IMR-90 (cell line): ENCODE data around the gene SMARCAD1. TPM values are rescaled to one million over a fixed set of nuclear protein-coding genes. Genes with fewer than 3 reads are reported as not detected.

Experiments
- ATAC-seq: fragments of 200-7000 bp; cut with Tn5 transposase; 2 replicates; pipeline ENCODE4 v1.9.1; 2020; ENCODE audit warnings: low read depth, mild to moderate bottlenecking, moderate library complexity
- BruUV-seq: library from RNA; stranded (reverse); fragments of 400-500 nt; replicated peaks from 2 replicates; lab custom pipeline; 2021; lab: Mats Ljungman, UMichigan
- CTCF ChIA-PET: fragments of 300-600 bp; formaldehyde crosslinking; extraction: SDS; loops from one replicate; lab custom pipeline; 2021; ENCODE audit warnings: antibody characterized with exemption; lab: Yijun Ruan, JAX
- POLR2A ChIA-PET: fragments of 300-600 bp; sonication (Branson Sonifier 250); formaldehyde crosslinking; loops from one replicate; lab custom pipeline; 2022; ENCODE audit warnings: antibody characterized with exemption; ENCODE audit not compliant: unreplicated experiment; lab: Charles Lee
- DNase-seq: peaks from one replicate; pipeline ENCODE4 v3.0.0; 2013
- H2AFZ ChIP-seq: replicated peaks from 2 replicates; pipeline ENCODE3; 2013; ENCODE audit warnings: low read length, mild to moderate bottlenecking; ENCODE audit not compliant: poor library complexity
- H2AK5ac ChIP-seq: 2 replicates; pipeline ENCODE4 v1.6.1; 2013; ENCODE audit warnings: low read depth, low read length, inconsistent platforms
- H2AK9ac ChIP-seq: replicated peaks from 2 replicates; pipeline ENCODE3; 2013; ENCODE audit warnings: mild to moderate bottlenecking, low read depth, low read length, moderate library complexity; ENCODE audit not compliant: poor library complexity
- H2BK120ac ChIP-seq: 2 replicates; pipeline ENCODE4 v1.6.1; 2013; ENCODE audit warnings: low read depth, low read length, inconsistent platforms
- H2BK15ac ChIP-seq: 3 replicates; pipeline ENCODE4 v1.6.1; 2013; ENCODE audit warnings: low read depth, low read length, inconsistent platforms
- H2BK20ac ChIP-seq: 2 replicates; pipeline ENCODE4 v1.6.1; 2013; ENCODE audit warnings: low read depth, mild to moderate bottlenecking, inconsistent platforms, low read length, moderate library complexity
- H2BK5ac ChIP-seq: 2 replicates; pipeline ENCODE4 v1.6.1; 2013; ENCODE audit warnings: mild to moderate bottlenecking, low read depth, low read length, inconsistent platforms; ENCODE audit not compliant: poor library complexity, severe bottlenecking
- H3K14ac ChIP-seq: replicated peaks from 2 replicates; pipeline ENCODE4 v1.6.1; 2013; ENCODE audit warnings: low read depth, low read length, inconsistent platforms
- H3K18ac ChIP-seq: 2 replicates; pipeline ENCODE4 v1.6.1; 2013; ENCODE audit warnings: low read depth, low read length, control low read depth
- H3K23ac ChIP-seq: 2 replicates; pipeline ENCODE4 v1.6.1; 2013; ENCODE audit warnings: low read depth, low read length, inconsistent platforms
- H3K27ac ChIP-seq: 2 replicates; pipeline ENCODE4 v1.5.1; 2013; ENCODE audit warnings: mild to moderate bottlenecking, control low read depth, low read length; ENCODE audit not compliant: insufficient read depth
- H3K27me3 ChIP-seq: 2 replicates; pipeline ENCODE4 v1.6.1; 2013; ENCODE audit warnings: low read length; ENCODE audit not compliant: control insufficient read depth, insufficient read depth
- H3K36me3 ChIP-seq: 2 replicates; pipeline ENCODE4 v1.6.1; 2013; ENCODE audit warnings: low read length, mixed read lengths; ENCODE audit not compliant: control insufficient read depth, insufficient read depth
- H3K4ac ChIP-seq: 2 replicates; pipeline ENCODE4 v1.6.1; 2013; ENCODE audit warnings: low read depth, low read length, inconsistent platforms
- H3K4me1 ChIP-seq: 2 replicates; pipeline ENCODE4 v1.6.1; 2013; ENCODE audit warnings: low read length, mixed read lengths; ENCODE audit not compliant: control insufficient read depth, insufficient read depth
- H3K4me2 ChIP-seq: 2 replicates; pipeline ENCODE4 v1.6.1; 2013; ENCODE audit warnings: low read depth, mild to moderate bottlenecking, control low read depth, low read length, moderate library complexity
- H3K4me3 ChIP-seq: 2 replicates; pipeline ENCODE4 v1.5.1; 2013; ENCODE audit warnings: low read depth, mild to moderate bottlenecking, control low read depth, low read length, moderate library complexity; ENCODE audit not compliant: insufficient read depth
- H3K56ac ChIP-seq: 2 replicates; pipeline ENCODE4 v1.6.1; 2013; ENCODE audit warnings: low read length, inconsistent platforms; ENCODE audit not compliant: insufficient read depth; ENCODE audit errors: extremely low read depth
- H3K79me1 ChIP-seq, 2 experiments: 2 replicates each; pipeline ENCODE4 v1.6.1; 2013; ENCODE audit warnings: low read length in 2 of 2, inconsistent platforms in 1 of 2, low read depth in 1 of 2
- H3K9ac ChIP-seq: 2 replicates; pipeline ENCODE4 v1.6.1; 2013; ENCODE audit warnings: low read depth, low read length, control low read depth
- H3K9me1 ChIP-seq: 2 replicates; pipeline ENCODE4 v1.6.1; 2013; ENCODE audit warnings: low read length, inconsistent platforms; ENCODE audit not compliant: insufficient read depth
- H3K9me3 ChIP-seq: 2 replicates; pipeline ENCODE4 v1.6.1; 2013; ENCODE audit warnings: low read length; ENCODE audit not compliant: control insufficient read depth, insufficient read depth
- H4K20me1 ChIP-seq: 2 replicates; pipeline ENCODE4 v1.6.1; 2013; ENCODE audit warnings: low read length, inconsistent platforms; ENCODE audit not compliant: insufficient read depth
- H4K5ac ChIP-seq: 2 replicates; pipeline ENCODE4 v1.6.1; 2013; ENCODE audit warnings: mild to moderate bottlenecking, low read depth, low read length, control low read depth
- H4K8ac ChIP-seq, 2 experiments: 2 replicates each; pipeline ENCODE4 v1.6.1; 2013; ENCODE audit warnings: low read depth in 2 of 2, low read length in 2 of 2, control low read depth in 1 of 2, inconsistent platforms in 1 of 2
- H4K91ac ChIP-seq: 2 replicates; pipeline ENCODE4 v1.6.1; 2013; ENCODE audit warnings: low read depth, low read length, inconsistent platforms; ENCODE audit not compliant: insufficient read depth
- ELK1 ChIP-seq: fragments of 150-350 bp; IDR thresholded peaks from 2 replicates; pipeline ENCODE4 v1.6.1; 2016; ENCODE audit warnings: low read depth, mild to moderate bottlenecking, low read length, moderate library complexity, borderline replicate concordance
- MXI1 ChIP-seq: IDR thresholded peaks from 2 replicates; pipeline ENCODE4 v1.6.1; 2012; ENCODE audit warnings: low read depth, mild to moderate bottlenecking, low read length, moderate library complexity, borderline replicate concordance
- POLR2A ChIP-seq: IDR thresholded peaks from 2 replicates; pipeline ENCODE4 v1.6.1; 2012; ENCODE audit warnings: mild to moderate bottlenecking, low read depth, low read length
- WGBS, 2 experiments: methylation state at CpG; one replicate each; pipeline versions ENCODE4 v1.1.5 to v1.1.7; 2013; ENCODE audit warnings: missing lambda C conversion rate in 2 of 2; ENCODE audit not compliant: insufficient read length in 1 of 2; ENCODE audit errors: extremely low coverage in 2 of 2; 5-methylcytosine and 5-hydroxymethylcytosine counted together
- dilution Hi-C: fragments of 300-500 bp; cut with HindIII; formaldehyde crosslinking; loops from one replicate; pipeline ENCODE4 v1.14.3; 2018; ENCODE audit warnings: low sequenced_read_pairs; ENCODE audit not compliant: unreplicated experiment
- in situ Hi-C: fragments of 300-500 bp; cut with MboI; formaldehyde crosslinking; loops from 3 replicates; pipeline ENCODE4 v1.14.3; 2019; ENCODE audit warnings: low sequenced_read_pairs, inconsistent platforms, mixed read lengths
- intact Hi-C: fragments of 100-400 bp; cut with micrococcal nuclease; formaldehyde crosslinking; loops from 2 replicates; pipeline ENCODE4 v1.10.0; 2022
- polyA plus RNA-seq, 3 experiments: library from polyadenylated mRNA; depleted of rRNA; stranded (reverse); fragments of >200 nt; gene quantifications; 2 replicates each; pipeline ENCODE4 v1.2.3, GENCODE V29; 2012; ENCODE audit warnings: low replicate concordance in 1 of 3
- total RNA-seq: library from RNA; depleted of rRNA; stranded (reverse); fragments of >200 nt; gene quantifications from 2 replicates; pipeline ENCODE4 v1.2.3, GENCODE V29; 2012

SMARCAD1 gene
- total and polyA plus RNA-seq, 2 of the 4 experiments (the other 2 are of a cell fraction), result 12.3 to 35.3 TPM

- Histone ChIP-seq H2BK120ac (no peak overlapping the region), H3K14ac (no peak overlapping the region), H3K27me3 (no peaks in the 10 kb centered on the region), H3K79me1 (peaks cover 29% of the 10 kb centered on the region in 2 experiments), H3K56ac (no peak overlapping the region), H3K36me3 (peaks cover 7% of the 10 kb centered on the region; the same call in 1 of the 2 replicates), H3K9ac (no peak overlapping the region), H4K8ac (no peak overlapping the region), H4K20me1 (peaks cover 4% of the 10 kb centered on the region; the same call in 1 of the 2 replicates), H2BK5ac (no peak overlapping the region), H2AFZ (no peak overlapping the region), H3K4me2 (no peak overlapping the region), H3K4me3 (no peak overlapping the region), H4K5ac (no peak overlapping the region), H3K4me1 (no peaks in the 10 kb centered on the region), H3K4ac (no peak overlapping the region), H2BK20ac (no peak overlapping the region), H3K18ac (no peak overlapping the region), H3K27ac (no peak overlapping the region), H3K9me3 (no peaks in the 10 kb centered on the region), H2BK15ac (no peak overlapping the region), H3K9me1 (no peaks in the 10 kb centered on the region; the same call in 1 of the 2 replicates), H2AK9ac (no peak overlapping the region), H2AK5ac (no peak overlapping the region), H4K91ac (no peak overlapping the region), H3K23ac (no peak overlapping the region)
- in situ Hi-C loops, result no loop called here
- CTCF ChIA-PET, result no interaction called here
- no peak for ATAC-seq
- dilution Hi-C loops, result no loop called here
- no peak for TF ChIP-seq MXI1
- TF ChIP-seq ELK1, result no peak
- no peak for TF ChIP-seq POLR2A
- WGBS, 2 experiments, result 93% methylated on average over 3 of the region's 4 CpGs; no CpG with 5 or more reads in 1 of the 2 experiments
- intact Hi-C loops, result no loop called here
- no peak for DNase-seq
- POLR2A ChIA-PET, result no interaction called here
- BruUV-seq, result no TSS peak
These were observed 19.1 kb downstream of the SMARCAD1 start for GRCh38 chr4:94226763-94227162.
